Measurements from ENCODE around the gene INPP5E. TPM values are rescaled to one million over a fixed set of nuclear protein-coding genes. Genes with fewer than 3 reads are reported as not detected.

Gene INPP5E
- total RNA-seq, 3 donors from 2014 or later (not counting 1 experiment from before 2014, with no cell fraction given): 12.1 to 15.7 (median 14.4) TPM

- no peaks in the 10 kb centered on the region for H3K4me1 ChIP-seq (ENCODE audit: control insufficient read depth, insufficient read depth, low read length)
- Mint-ChIP-seq H3K9me3 (no peaks in the 10 kb centered on the region), H3K36me3 (peaks cover 12% of the 10 kb centered on the region), H3K4me1 (no peaks in the 10 kb centered on the region), H3K27ac (no peak overlapping the region), H3K27me3 (ENCODE audit: low read depth in 2 of 2) (no peaks in the 10 kb centered on the region), H3K4me3 (no peak overlapping the region)
- intact Hi-C loops (cut with micrococcal nuclease): no loop called here
- DNase-seq (no peak), ATAC-seq (no peak)
- no peak for TF ChIP-seq CTCF (IDR thresholded peaks at IDR 0.05)
- H3K27ac ChIP-seq (ENCODE audit: low read length): no peak overlapping the region
- H3K27me3 ChIP-seq (ENCODE audit: control insufficient read depth, insufficient read depth, low read length): no peaks in the 10 kb centered on the region
- H3K9me3 ChIP-seq (ENCODE audit: control insufficient read depth, insufficient read depth, low read length): no peaks in the 10 kb centered on the region
- WGBS (ENCODE audit: insufficient coverage): 97% methylated on average over 27 of the region's 27 CpGs
- peaks cover 92% of the 10 kb centered on the region for H3K36me3 ChIP-seq (ENCODE audit: control insufficient read depth, insufficient read depth, low read length)
- H3K4me3 ChIP-seq (ENCODE audit: low read length): no peak overlapping the region
Observed at GRCh38 chr9:136465500-136466154, 26.0 kb upstream of the INPP5E start.

DNA sequence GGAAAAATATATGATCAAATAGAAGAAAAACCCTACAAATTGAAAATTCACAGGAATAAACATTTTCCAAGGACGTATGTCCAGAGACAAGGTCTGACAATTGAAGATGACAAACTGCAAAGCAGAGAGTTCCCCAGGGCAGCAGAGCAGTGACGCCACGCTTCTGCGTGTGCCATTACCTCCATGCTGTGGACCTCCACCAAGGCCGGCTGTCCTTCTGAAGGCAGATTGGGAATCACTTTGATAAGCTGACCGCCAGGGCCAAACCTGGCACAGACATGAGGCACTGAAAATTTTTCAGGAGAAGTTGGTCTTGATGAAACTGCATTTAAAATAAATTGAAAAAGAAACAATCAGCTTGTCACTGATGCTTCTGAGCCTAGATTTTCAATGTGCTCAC lies 24.6 kb upstream of the INPP5E start:
- H3K4me3 ChIP-seq (ENCODE audit: low read length): no peak overlapping the region
- Mint-ChIP-seq H3K36me3 (peaks cover 12% of the 10 kb centered on the region), H3K4me3 (no peak overlapping the region), H3K9me3 (no peaks in the 10 kb centered on the region), H3K4me1 (no peaks in the 10 kb centered on the region), H3K27ac (no peak overlapping the region), H3K27me3 (ENCODE audit: low read depth in 2 of 2) (no peaks in the 10 kb centered on the region)
- ATAC-seq: no peak
- intact Hi-C loops (cut with micrococcal nuclease): no loop called here
- no peaks in the 10 kb centered on the region for H3K9me3 ChIP-seq (ENCODE audit: control insufficient read depth, insufficient read depth, low read length)
- peaks cover 92% of the 10 kb centered on the region for H3K36me3 ChIP-seq (ENCODE audit: control insufficient read depth, insufficient read depth, low read length)
- DNase-seq: no peak
- no peak overlapping the region for H3K27ac ChIP-seq (ENCODE audit: low read length)
- H3K27me3 ChIP-seq (ENCODE audit: control insufficient read depth, insufficient read depth, low read length): no peaks in the 10 kb centered on the region
- WGBS (ENCODE audit: insufficient coverage): 96% methylated on average over 6 of the region's 6 CpGs
- TF ChIP-seq CTCF (IDR thresholded peaks at IDR 0.05): no peak
- H3K4me1 ChIP-seq (ENCODE audit: control insufficient read depth, insufficient read depth, low read length): no peaks in the 10 kb centered on the region

GRCh38 chr9:136463578-136463977 lies 23.9 kb upstream of the INPP5E start:
- 97% methylated on average over 14 of the region's 14 CpGs for WGBS (ENCODE audit: insufficient coverage)

More at GRCh38 chr9:136463578-136463977, 23.9 kb upstream of the INPP5E start:
- no peaks in the 10 kb centered on the region for H3K9me3 Mint-ChIP-seq
- no peak for DNase-seq
- Histone ChIP-seq H3K9me3 (ENCODE audit: control insufficient read depth, insufficient read depth, low read length) (no peaks in the 10 kb centered on the region), H3K27ac (ENCODE audit: low read length) (no peak overlapping the region), H3K4me3 (ENCODE audit: low read length) (no peak overlapping the region), H3K27me3 (ENCODE audit: control insufficient read depth, insufficient read depth, low read length) (no peaks in the 10 kb centered on the region), H3K4me1 (ENCODE audit: control insufficient read depth, insufficient read depth, low read length) (no peaks in the 10 kb centered on the region), H3K36me3 (ENCODE audit: control insufficient read depth, insufficient read depth, low read length) (peaks cover 93% of the 10 kb centered on the region)
- H3K36me3 Mint-ChIP-seq: peaks cover 12% of the 10 kb centered on the region
- TF ChIP-seq CTCF (IDR thresholded peaks at IDR 0.05): no peak
- no peaks in the 10 kb centered on the region for H3K27me3 Mint-ChIP-seq (ENCODE audit: low read depth in 2 of 2)
- intact Hi-C loops (cut with micrococcal nuclease): no loop called here
- H3K27ac Mint-ChIP-seq: no peak overlapping the region
- H3K4me1 Mint-ChIP-seq: no peaks in the 10 kb centered on the region
- H3K4me3 Mint-ChIP-seq: no peak overlapping the region
- no peak for ATAC-seq

All from natural killer cell (primary cell).